Astrocyte (in vitro differentiated cells and primary cell): ENCODE measurements around the gene DIAPH3. TPM values are rescaled to one million over a fixed set of nuclear protein-coding genes. Genes with fewer than 3 reads are reported as not detected.

Experiments used
- DNase-seq: peaks from one replicate; pipeline ENCODE4 v3.0.0-alpha.2; 2010; ENCODE audit warnings: low read depth
- FAIRE-seq: peaks from 2 replicates; lab custom pipeline; 2011; peaks lifted over from hg19 to GRCh38; lab: Jason Lieb, UNC
- H2AFZ ChIP-seq: 2 replicates; pipeline ENCODE4 v1.6.0; 2012; ENCODE audit warnings: low read depth, low read length, inconsistent platforms
- H3K27ac ChIP-seq: 2 replicates; pipeline ENCODE4 v1.5.1; 2011; ENCODE audit warnings: low read depth, low read length, inconsistent platforms
- H3K27me3 ChIP-seq: 2 replicates; pipeline ENCODE4 v1.6.0; 2011; ENCODE audit warnings: low read length, inconsistent platforms; ENCODE audit not compliant: insufficient read depth
- H3K36me3 ChIP-seq: 2 replicates; pipeline ENCODE4 v1.5.1; 2011; ENCODE audit warnings: low read length, inconsistent platforms; ENCODE audit not compliant: insufficient read depth
- H3K4me1 ChIP-seq: 2 replicates; pipeline ENCODE4 v1.5.1; 2011; ENCODE audit warnings: low read length, inconsistent platforms; ENCODE audit not compliant: insufficient read depth
- H3K4me2 ChIP-seq: 2 replicates; pipeline ENCODE4 v1.6.0; 2012; ENCODE audit warnings: low read length, inconsistent platforms
- H3K4me3 ChIP-seq: 2 replicates; pipeline ENCODE4 v1.5.1; 2011; ENCODE audit warnings: low read depth, mild to moderate bottlenecking, low read length, inconsistent platforms; ENCODE audit not compliant: insufficient read depth
- H3K79me2 ChIP-seq: 2 replicates; pipeline ENCODE4 v1.6.0; 2012; ENCODE audit warnings: mild to moderate bottlenecking, low read length, inconsistent platforms; ENCODE audit not compliant: insufficient read depth
- H3K9ac ChIP-seq: 2 replicates; pipeline ENCODE4 v1.6.0; 2012; ENCODE audit warnings: mild to moderate bottlenecking, low read length, inconsistent platforms
- H3K9me3 ChIP-seq: 2 replicates; pipeline ENCODE4 v1.5.1; 2012; ENCODE audit warnings: low read depth, mild to moderate bottlenecking, low read length, inconsistent platforms; ENCODE audit not compliant: insufficient read depth
- H4K20me1 ChIP-seq: 2 replicates; pipeline ENCODE4 v1.6.0; 2012; ENCODE audit warnings: low read length, inconsistent platforms; ENCODE audit not compliant: insufficient read depth
- H3K27ac Mint-ChIP-seq: one replicate; pipeline ENCODE4 v1.8.0; 2021; ENCODE audit warnings: mild to moderate bottlenecking, mixed read lengths; ENCODE audit not compliant: unreplicated experiment
- H3K27me3 Mint-ChIP-seq: one replicate; pipeline ENCODE4 v1.8.0; 2021; ENCODE audit warnings: low read depth, mixed read lengths; ENCODE audit not compliant: unreplicated experiment
- H3K36me3 Mint-ChIP-seq: one replicate; pipeline ENCODE4 v1.8.0; 2021; ENCODE audit warnings: low read depth, mixed read lengths; ENCODE audit not compliant: unreplicated experiment
- H3K4me1 Mint-ChIP-seq: one replicate; pipeline ENCODE4 v1.8.0; 2021; ENCODE audit warnings: low read depth, mixed read lengths; ENCODE audit not compliant: unreplicated experiment
- H3K4me3 Mint-ChIP-seq: one replicate; pipeline ENCODE4 v1.8.0; 2021; ENCODE audit warnings: mild to moderate bottlenecking, moderate library complexity, mixed read lengths; ENCODE audit not compliant: unreplicated experiment
- H3K9me3 Mint-ChIP-seq: one replicate; pipeline ENCODE4 v1.8.0; 2021; ENCODE audit warnings: mild to moderate bottlenecking, mixed read lengths; ENCODE audit not compliant: unreplicated experiment
- EZH2 ChIP-seq: IDR thresholded peaks from 2 replicates; pipeline ENCODE4 v1.6.1; 2012; ENCODE audit warnings: mild to moderate bottlenecking, low read length, inconsistent platforms; ENCODE audit not compliant: insufficient read depth
- total RNA-seq: library from RNA; stranded (reverse); gene quantifications from 2 replicates; pipeline ENCODE4 v1.2.1, GENCODE V29; 2021
- TF ChIP-seq, protein P1 (sequence below): IDR thresholded peaks from 2 replicates; pipeline ENCODE4 v1.5.1; 2011; ENCODE audit warnings: low read depth, mild to moderate bottlenecking, inconsistent platforms, low read length, moderate library complexity; ENCODE audit not compliant: insufficient read depth

Gene DIAPH3
- total RNA-seq, 1 donor from 2014 or later, result 19.0 TPM

- no peaks in the 10 kb centered on the region for H3K9me3 ChIP-seq
- H3K27me3 ChIP-seq, result no peaks in the 10 kb centered on the region
- Mint-ChIP-seq H3K36me3 (peaks cover 6% of the 10 kb centered on the region), H3K27me3 (no peaks in the 10 kb centered on the region), H3K4me3 (no peak overlapping the region), H3K27ac (no peak overlapping the region), H3K9me3 (peaks cover 4% of the 10 kb centered on the region), H3K4me1 (no peaks in the 10 kb centered on the region)
- H4K20me1 ChIP-seq, result no peaks in the 10 kb centered on the region
- no peaks in the 10 kb centered on the region for H3K36me3 ChIP-seq
- DNase-seq (no peak), FAIRE-seq (no peak)
- no peak overlapping the region for H3K27ac ChIP-seq
- H3K4me1 ChIP-seq, result no peaks in the 10 kb centered on the region
- H3K4me3 ChIP-seq, result no peak overlapping the region
- H3K79me2 ChIP-seq, result no peaks in the 10 kb centered on the region
- TF ChIP-seq, protein P1, sequence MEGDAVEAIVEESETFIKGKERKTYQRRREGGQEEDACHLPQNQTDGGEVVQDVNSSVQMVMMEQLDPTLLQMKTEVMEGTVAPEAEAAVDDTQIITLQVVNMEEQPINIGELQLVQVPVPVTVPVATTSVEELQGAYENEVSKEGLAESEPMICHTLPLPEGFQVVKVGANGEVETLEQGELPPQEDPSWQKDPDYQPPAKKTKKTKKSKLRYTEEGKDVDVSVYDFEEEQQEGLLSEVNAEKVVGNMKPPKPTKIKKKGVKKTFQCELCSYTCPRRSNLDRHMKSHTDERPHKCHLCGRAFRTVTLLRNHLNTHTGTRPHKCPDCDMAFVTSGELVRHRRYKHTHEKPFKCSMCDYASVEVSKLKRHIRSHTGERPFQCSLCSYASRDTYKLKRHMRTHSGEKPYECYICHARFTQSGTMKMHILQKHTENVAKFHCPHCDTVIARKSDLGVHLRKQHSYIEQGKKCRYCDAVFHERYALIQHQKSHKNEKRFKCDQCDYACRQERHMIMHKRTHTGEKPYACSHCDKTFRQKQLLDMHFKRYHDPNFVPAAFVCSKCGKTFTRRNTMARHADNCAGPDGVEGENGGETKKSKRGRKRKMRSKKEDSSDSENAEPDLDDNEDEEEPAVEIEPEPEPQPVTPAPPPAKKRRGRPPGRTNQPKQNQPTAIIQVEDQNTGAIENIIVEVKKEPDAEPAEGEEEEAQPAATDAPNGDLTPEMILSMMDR, result no peak
- TF ChIP-seq EZH2, result no peak
- H3K4me2 ChIP-seq, result no peak overlapping the region
- no peak overlapping the region for H3K9ac ChIP-seq
- no peak overlapping the region for H2AFZ ChIP-seq
Observed at GRCh38 chr13:59962343-59962742, 201.4 kb downstream of the DIAPH3 start.

GRCh38 chr13:59960683-59961082 lies 203.0 kb downstream of the DIAPH3 start:
- Histone ChIP-seq H2AFZ (no peak overlapping the region), H3K4me2 (no peak overlapping the region), H3K36me3 (no peaks in the 10 kb centered on the region), H3K9ac (no peak overlapping the region), H3K27ac (no peak overlapping the region), H3K9me3 (no peaks in the 10 kb centered on the region), H4K20me1 (no peaks in the 10 kb centered on the region), H3K4me3 (no peak overlapping the region), H3K79me2 (no peaks in the 10 kb centered on the region), H3K4me1 (no peaks in the 10 kb centered on the region), H3K27me3 (no peaks in the 10 kb centered on the region)
- DNase-seq (no peak), FAIRE-seq (no peak)
- TF ChIP-seq, protein P1, result no peak
- no peak for TF ChIP-seq EZH2
- Mint-ChIP-seq H3K27ac (no peak overlapping the region), H3K4me3 (no peak overlapping the region), H3K4me1 (no peaks in the 10 kb centered on the region), H3K36me3 (peaks cover 17% of the 10 kb centered on the region), H3K9me3 (peaks cover 4% of the 10 kb centered on the region), H3K27me3 (no peaks in the 10 kb centered on the region)

- Histone ChIP-seq H3K4me3 (no peak overlapping the region), H3K9me3 (no peaks in the 10 kb centered on the region), H3K4me2 (no peak overlapping the region), H3K4me1 (no peaks in the 10 kb centered on the region), H3K79me2 (no peaks in the 10 kb centered on the region), H2AFZ (no peak overlapping the region), H3K27ac (no peak overlapping the region), H4K20me1 (no peaks in the 10 kb centered on the region), H3K36me3 (no peaks in the 10 kb centered on the region), H3K9ac (no peak overlapping the region), H3K27me3 (no peaks in the 10 kb centered on the region)
- no peak for DNase-seq
- no peaks in the 10 kb centered on the region for H3K27me3 Mint-ChIP-seq
- no peak overlapping the region for H3K4me3 Mint-ChIP-seq
- no peak for FAIRE-seq
- H3K36me3 Mint-ChIP-seq, result peaks cover 24% of the 10 kb centered on the region
- TF ChIP-seq, protein P1, result no peak
- no peak for TF ChIP-seq EZH2
- H3K9me3 Mint-ChIP-seq, result peaks cover 4% of the 10 kb centered on the region
- H3K4me1 Mint-ChIP-seq, result no peaks in the 10 kb centered on the region
- no peak overlapping the region for H3K27ac Mint-ChIP-seq
Observed at GRCh38 chr13:59957438-59957837, 206.3 kb downstream of the DIAPH3 start.
